Sigmoid colon (tissue), 4 donors: ENCODE data around the gene IL6R.

Experiments
- POLR2A ChIP-seq, 2 donors: fragments of 450-650 bp; IDR thresholded peaks; one replicate each; pipeline ENCODE4 v1.6.1; 2016; ENCODE audit warnings: antibody characterized with exemption in 2 of 2, mild to moderate bottlenecking in 2 of 2, moderate library complexity in 2 of 2
- POLR2AphosphoS5 ChIP-seq, 4 donors: sonication (generic); formaldehyde crosslinking; IDR thresholded peaks; one replicate each; pipeline ENCODE4 v1.6.1; 2017; ENCODE audit warnings: antibody characterized with exemption in 4 of 4
- TF ChIP-seq, protein P1 (sequence below), 4 experiments: fragments of 450-650 bp in 3 of 4; fragments of 200-600 bp in 1 of 4; IDR thresholded peaks; one replicate each; pipeline ENCODE4 v1.5.1; 2016 to 2019; ENCODE audit warnings: antibody characterized with exemption in 4 of 4, mild to moderate bottlenecking in 3 of 4, moderate library complexity in 2 of 4

DNA sequence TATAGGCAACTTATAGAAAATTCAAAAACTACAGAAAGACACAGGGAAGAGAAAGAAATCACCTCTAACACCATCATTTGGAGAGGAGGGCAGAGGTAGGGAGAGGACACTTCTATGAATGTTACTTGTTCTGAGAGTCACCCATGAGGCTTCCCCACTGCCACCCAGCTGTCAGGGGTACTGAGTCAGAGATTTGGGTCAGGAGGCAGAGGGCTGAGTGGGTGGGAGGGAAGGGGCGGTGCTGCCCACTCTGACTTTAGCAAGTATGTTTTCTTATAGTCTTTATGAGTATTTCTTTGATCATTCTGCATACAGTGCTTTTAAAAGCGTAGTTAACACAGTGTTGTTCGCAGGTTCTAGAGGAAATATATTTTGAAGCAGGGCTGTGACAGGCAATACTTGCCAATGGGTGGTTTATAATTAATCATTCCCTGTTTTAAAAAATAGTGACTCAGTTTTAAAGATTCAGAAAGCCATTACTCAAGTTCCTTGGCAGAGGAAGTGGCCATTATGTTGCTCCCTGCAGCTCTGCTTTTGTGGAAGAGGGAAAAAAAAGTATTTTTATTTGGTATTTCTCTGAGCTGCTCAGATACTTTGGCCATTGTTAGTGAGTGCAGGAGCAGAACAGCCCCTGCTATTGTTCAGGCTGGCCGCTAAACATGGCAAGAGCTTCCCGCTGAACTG lies 18.3 kb downstream of the IL6R start:
- TF ChIP-seq POLR2AphosphoS5 (IDR thresholded peaks at IDR 0.05) (peak in 3 of 4 donors; percentile 21 to 30 (median 24)), POLR2A (IDR thresholded peaks at IDR 0.05) (no peak)
- TF ChIP-seq, protein P1, sequence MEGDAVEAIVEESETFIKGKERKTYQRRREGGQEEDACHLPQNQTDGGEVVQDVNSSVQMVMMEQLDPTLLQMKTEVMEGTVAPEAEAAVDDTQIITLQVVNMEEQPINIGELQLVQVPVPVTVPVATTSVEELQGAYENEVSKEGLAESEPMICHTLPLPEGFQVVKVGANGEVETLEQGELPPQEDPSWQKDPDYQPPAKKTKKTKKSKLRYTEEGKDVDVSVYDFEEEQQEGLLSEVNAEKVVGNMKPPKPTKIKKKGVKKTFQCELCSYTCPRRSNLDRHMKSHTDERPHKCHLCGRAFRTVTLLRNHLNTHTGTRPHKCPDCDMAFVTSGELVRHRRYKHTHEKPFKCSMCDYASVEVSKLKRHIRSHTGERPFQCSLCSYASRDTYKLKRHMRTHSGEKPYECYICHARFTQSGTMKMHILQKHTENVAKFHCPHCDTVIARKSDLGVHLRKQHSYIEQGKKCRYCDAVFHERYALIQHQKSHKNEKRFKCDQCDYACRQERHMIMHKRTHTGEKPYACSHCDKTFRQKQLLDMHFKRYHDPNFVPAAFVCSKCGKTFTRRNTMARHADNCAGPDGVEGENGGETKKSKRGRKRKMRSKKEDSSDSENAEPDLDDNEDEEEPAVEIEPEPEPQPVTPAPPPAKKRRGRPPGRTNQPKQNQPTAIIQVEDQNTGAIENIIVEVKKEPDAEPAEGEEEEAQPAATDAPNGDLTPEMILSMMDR (IDR thresholded peaks at IDR 0.05) = no peak
